NCI-H1417 treated with DMSO at 0.1 percent for 48 hours (cell line): ENCODE data around the gene DUSP9.
"Not testable (repeated sequence)": the region's sequence is repeated elsewhere in the genome, so short reads cannot be mapped to it uniquely, and the experiment has no call there.

Source experiments
- DNase-seq: peaks from one replicate; lab custom pipeline; 2025; lab: John Stamatoyannopoulos, UW

The DUSP9 gene, protein sequence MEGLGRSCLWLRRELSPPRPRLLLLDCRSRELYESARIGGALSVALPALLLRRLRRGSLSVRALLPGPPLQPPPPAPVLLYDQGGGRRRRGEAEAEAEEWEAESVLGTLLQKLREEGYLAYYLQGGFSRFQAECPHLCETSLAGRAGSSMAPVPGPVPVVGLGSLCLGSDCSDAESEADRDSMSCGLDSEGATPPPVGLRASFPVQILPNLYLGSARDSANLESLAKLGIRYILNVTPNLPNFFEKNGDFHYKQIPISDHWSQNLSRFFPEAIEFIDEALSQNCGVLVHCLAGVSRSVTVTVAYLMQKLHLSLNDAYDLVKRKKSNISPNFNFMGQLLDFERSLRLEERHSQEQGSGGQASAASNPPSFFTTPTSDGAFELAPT

DNA sequence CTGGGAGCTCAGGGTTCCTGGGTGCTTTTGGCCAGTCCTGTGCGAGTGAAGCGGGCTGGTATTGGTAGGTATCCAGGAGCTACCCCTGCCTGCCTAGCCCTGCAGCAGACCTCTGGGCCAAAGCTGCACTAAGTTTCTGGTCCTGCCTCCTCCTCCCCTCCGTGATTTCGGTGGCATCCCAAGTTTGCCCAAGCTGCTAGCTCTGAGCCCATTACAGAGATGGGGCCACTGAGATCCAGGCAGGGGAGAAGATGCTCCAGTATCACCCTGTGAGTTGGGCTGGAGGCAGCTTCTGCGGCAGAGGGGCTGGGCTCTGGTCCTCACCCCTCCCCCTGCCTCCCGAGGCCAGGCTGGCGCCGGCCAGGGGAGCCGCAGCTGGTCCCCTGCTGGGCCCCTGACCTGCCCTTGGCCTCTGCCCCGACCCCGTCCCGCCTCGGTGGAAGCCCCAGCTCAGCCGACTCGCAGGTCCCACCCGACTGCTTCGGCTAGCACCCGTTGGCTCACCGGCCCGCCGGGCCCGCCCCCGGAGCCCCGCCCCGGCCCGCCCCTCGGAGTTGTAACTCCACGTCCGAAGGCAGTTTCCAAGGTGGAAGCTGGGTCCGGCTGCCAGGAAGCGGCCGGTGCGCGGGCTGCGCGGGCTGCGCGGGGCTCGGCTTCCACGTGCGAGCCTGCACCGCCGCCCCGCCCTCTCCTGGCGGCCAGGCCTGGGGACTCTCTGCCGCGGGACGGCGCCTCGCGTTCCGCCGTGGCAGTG is at the start of gene DUSP9:
Gene DUSP9, plus strand, starts transcription at position 584 of the 754 bp plus-strand sequence. CDS start 751 bp downstream, outside the sequence.
- DNase-seq, result no peak

DNA sequence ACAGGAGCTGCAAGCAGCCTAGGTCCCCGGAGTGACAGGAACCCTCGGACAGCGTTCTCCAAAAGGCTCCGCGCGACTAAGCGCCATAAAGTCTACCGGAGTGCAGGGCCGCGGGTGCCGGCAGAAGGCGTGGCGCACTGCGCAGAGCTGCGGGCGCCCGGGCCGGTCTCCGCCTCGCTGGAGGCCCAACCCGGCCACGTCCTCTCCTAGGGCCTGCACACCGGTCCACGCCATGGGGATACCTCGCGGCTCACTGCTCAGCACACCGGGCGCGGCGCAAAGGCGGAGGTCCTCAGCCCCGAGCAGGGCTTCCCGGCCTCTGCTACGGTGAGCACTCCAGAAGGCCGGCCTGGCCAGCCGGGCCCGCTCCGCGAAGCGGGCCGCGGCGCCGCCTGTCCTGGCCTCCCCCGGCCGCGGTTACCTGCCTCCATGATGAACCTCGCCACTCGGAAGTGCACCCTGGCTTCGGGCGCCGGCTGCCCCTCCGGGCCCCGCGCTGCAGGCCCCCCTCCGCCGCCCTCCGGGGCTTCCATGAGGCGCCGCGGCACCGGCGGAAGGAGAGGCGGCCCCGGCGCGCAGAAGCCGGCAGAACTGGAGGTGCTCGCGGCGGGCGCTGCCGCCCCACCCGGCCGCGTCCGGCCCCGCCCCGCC is 48.3 kb upstream of the DUSP9 start, which contains the start of gene CCNQ:
Gene CCNQ, minus strand, starts transcription at position 599 of the 651 bp plus-strand sequence. Its CDS starts 66 bp downstream, at position 533.
- DNase-seq, result no peak

DNA sequence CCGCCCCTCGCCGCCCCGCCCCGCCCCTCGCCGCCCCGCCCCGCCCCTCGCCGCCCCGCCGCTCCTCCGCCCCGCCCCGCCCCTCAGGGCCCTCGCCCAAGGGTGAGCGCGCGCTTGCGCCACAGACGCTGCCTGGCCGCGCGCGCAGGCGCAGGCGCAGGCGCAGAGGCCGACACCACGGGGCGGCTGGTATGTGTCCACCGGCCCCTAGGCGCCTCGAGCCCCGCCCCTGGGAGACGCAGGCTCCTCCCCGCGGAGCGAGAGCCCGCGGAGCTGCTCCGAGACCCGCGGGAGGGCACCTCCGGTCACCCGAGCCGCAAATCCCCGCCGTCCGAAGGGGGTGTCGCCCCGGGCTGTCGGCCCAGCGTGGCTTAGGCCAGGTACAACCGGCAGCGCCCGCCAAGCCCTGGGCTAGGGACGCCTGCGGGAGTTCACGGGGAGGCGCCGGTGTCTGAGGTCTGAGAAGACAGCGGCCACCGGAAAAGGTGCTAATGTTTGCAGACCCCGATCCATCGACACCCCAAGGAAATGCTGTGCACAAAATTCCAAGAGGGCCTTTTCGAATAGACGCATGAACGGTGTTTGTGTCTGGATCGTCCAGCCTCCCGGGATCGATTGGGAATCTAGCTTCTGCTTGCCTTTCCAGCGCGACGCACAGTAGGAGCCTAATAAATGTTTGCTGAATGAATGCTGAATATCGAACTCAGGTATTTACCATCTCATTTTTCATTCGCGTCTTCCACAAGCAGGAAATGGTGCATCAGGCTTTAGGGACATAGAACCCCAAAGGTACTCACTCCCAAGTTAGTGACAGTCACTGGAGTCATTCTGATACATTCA is 47.6 kb upstream of the DUSP9 start:
- DNase-seq, result no peak

DNA sequence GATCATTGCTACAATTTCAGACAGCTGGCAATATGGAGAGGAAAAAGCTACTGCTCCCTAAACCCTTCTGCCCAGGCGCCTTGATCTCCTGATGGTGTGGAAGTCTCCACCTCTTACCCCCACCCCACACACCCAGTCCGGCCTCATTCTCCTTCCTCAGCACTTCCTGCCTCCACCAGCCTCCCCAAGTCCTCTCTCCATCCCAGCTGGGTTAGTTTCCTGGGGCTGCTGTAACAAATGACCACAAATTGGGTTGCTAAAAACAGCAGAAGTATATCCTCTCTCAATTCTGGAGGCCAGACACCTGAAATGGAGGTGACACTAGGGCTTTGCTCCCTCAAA is 47.0 kb upstream of the DUSP9 start:
- no peak for DNase-seq

DNA sequence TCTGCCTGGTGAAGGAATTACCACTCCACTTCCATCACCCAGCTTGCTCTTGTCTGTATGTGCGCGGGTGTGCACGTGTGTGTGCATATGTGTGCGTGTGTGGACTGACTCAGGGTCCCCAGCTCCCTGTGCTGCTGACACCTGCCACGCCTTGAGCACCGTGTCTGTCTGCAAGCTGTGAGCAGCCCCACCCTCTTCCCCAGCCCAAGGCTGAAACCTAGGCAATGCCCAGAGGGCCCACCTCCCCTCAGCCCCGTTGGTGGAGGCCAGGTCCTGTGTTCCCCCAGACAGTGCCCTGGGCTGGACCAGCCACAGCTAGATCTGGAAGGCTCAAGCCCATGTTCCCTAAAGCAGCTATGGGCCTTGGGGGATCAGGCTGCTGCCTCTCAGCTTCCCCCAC is 46.1 kb upstream of the DUSP9 start:
- no peak for DNase-seq

DNA sequence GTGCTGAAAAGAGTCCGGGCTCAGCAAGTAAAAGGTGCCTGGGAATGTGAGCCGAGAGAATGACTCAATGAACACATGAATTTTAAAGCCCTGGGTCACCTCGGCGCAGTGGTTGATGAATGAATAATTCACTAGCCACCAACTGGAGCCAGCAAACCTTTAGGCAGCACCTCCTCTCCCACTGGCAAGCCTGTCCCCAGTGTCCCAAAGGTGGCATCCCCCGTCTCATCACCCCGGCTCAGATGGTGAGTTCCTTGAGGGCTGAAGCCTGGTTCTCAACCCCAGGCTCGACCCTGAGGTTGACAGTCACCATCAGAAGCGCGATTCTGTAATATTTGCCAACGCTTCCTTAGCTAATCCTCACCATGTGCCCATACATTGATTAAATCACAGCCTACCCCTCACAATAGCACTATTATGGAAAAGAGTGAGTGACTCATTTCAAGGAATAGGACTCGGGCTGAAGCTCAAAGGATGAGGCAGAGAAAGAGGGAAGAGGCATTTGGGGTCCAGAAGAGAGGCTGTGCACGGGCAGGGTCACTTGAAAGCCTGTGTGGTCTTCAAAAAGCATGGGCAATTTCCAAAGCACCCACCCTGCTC is 45.4 kb upstream of the DUSP9 start:
- DNase-seq, result no peak

DNA sequence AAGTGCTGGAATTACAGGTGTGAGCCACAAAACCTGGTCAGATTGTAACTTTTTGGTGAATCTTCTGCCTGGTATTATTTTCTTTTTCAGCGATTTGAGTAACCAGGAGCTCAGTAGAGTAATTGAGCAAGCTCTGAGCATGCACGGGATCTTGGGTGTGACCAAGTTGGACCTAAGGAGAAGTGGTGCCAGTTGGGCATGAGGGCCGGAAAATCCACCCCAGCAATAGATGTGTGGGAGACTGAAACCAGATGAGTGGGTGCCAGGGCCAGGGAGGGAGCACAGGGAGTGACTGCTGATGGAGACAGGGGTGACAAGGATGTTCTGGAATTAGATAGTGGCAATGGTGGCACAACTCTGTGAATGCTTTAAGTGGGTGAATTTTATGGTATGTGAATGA is 44.4 kb upstream of the DUSP9 start:
- DNase-seq, result no peak

DNA sequence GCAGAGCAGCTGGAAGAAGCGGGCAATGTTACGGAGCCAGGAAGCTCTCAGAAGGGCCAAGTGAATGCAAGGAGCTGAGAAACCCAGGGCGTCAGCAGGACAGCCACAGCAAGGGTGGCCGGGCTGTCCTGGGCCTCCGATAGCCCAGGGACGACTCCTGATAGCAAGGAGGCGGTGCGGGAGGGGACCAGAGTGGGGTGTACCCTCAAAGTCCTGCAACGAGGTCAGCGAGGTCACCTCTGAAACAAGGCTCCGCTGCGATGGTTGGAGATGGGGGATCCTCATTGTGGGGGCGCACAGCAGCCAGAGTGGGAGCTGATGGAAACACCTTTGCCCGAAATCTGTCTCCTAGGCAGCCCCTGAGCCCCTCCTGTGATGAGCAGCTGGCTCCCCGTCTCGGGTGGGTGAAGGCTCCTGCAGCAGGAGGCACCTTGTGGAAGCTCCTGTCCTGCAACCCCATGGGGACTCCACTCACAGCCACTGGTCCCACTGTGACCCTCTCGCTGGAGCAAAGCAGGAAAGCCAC is 43.8 kb upstream of the DUSP9 start:
- no peak for DNase-seq

DNA sequence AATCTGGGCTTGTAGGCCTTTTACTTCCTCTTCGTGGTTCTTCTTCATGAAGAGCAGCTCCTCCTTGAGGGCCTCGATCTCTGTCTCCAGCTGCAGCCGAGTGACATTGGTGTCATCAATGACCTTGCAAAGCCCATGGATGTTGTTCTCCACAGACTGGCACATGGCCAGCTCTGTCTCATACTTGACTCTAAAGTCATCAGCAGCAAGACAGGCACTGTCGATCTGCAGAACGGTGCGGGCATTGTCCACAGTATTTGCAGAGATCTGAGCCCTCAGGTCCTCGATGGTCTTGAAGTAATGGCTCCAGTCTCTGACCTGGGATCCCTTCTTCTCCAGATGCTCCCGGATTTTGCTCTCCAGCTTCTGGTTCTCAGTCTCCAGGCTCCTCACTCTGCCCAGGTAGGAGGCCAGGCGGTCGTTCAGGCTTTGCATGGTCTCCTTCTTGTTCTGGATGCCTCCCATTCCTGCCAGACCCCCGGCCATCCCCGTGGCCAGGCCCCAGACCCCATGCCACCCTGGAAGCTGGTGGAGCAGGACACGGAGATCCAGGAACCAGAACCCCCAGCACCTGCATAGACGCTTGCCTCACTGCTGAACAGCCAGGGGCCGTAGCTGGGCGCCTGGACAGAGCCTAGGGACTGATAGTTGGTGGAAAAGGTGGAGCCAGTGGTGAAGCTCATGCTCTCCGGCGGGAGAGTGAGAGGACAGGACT is 42.2 kb upstream of the DUSP9 start:
- not testable (repeated sequence) for DNase-seq

DNA sequence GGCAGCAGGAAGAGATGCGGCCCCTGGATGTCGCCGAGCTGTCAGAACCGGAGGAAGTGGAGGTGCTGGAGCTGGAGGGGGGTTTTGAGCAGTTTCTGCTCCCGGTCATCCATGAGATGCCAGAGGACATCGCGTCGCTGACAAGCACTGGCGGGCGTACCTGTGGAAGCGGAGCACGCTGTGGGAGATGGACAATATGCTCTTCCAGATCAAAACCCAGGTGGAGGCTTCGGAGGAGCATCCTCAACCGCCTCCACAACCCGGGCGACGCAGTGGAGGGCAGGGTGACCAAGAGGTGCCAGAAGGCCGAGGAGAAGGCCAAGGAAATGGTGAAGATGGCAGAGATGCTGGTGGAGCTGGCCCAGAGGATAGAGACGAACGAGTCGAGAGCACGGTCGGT is 40.5 kb upstream of the DUSP9 start:
- DNase-seq, result no peak

DNA sequence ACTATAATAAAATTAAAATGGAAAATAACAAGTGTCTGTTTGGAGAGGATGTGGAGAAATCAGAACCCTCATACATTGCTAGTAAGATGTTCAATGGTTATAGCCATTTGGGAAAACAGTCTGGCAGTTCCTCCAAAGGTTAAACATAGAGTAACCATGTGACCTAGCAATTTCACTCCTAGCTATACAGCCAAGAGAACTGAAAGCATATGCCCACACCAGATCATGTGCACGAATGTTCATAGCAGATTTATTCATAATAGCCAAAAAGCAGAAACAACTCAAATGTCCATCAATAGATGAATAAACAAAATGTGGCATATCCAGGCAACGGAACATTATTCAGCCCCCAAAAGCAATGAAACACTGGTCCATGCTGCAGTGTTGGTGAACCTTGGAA is 38.6 kb upstream of the DUSP9 start:
- DNase-seq, result no peak

DNA sequence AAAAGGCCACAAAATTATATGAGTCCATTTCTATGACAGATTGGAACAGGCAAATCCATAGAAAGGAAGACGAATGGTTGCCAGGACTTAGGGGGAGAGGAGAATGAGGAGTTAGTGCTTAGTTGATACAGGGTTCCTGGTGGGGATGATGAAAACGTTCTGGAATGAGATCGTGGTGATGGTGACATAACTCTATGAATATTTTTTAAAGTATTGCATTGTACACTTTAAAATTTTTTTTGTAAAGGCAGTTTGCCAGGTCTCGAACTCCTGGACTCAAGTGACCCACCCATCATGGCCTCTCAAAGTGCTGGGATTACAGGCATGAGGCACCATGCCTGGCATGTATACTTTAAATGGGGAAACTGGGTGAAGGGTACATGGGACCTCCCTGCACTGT is 38.2 kb upstream of the DUSP9 start:
- no peak for DNase-seq

DNA sequence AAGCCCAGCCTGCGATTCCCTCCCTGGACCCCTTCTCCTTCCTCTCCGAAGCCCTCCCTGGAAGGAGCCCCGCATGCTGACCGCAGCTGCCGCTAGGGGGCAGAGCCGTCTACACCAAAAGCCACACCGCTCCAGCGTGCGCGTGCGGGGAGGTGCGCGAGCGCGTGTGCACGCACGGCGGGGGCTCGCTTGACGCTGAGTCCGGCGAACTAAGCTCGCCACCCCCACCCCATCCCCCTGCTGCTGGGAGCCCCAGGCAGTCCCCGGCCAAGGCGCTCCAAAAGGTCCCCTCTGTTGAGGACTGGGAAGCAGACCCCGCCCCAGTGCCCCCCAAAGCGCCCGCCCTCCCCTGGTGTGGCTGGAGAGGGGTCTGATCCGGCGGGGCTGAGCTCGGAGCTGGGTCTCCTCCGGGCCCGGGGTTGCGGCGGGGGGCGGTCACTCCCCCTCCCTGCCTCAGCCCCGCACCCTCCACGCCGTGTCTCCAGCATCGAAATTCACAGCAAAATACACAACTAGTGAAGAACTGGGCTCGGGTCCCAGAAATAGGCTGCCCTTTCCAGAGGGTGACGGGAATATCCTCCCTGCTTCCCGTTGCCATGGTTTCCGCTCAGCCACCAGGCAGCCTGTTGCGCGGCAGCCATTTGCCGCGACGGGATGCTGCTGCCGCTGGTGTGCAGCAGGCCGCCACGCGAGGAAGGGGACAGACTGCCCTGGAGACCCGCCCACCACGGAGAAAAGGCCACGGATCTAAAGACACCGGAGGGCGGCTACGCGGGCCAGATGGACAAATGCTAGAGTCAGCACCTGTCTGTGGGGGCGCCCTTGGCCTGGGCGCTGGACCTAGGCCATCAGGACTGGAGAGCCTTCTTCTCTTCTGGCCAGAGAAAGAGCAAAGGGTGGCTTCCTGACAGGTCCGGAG is 36.8 kb upstream of the DUSP9 start:
- peak; percentile 24 for DNase-seq

DNA sequence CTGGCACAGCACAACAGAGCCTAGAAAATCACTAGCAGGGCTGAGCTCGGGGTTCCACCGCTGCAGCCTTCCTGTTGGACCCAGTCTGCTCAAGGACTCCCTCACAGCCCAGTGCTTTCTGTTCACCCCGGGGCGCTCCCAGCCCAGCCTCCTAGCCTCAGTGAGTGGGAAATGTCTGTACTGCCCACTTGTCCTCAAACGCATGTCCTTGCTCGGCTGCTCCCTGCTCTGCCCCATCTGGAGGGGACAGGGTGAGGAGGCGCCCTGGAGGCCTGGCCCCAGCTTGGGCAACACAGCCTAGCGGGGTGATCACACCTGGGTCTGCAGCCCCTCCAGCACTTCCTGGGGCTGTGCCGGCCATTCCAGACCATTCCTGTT is 36.2 kb upstream of the DUSP9 start:
- DNase-seq, result no peak

DNA sequence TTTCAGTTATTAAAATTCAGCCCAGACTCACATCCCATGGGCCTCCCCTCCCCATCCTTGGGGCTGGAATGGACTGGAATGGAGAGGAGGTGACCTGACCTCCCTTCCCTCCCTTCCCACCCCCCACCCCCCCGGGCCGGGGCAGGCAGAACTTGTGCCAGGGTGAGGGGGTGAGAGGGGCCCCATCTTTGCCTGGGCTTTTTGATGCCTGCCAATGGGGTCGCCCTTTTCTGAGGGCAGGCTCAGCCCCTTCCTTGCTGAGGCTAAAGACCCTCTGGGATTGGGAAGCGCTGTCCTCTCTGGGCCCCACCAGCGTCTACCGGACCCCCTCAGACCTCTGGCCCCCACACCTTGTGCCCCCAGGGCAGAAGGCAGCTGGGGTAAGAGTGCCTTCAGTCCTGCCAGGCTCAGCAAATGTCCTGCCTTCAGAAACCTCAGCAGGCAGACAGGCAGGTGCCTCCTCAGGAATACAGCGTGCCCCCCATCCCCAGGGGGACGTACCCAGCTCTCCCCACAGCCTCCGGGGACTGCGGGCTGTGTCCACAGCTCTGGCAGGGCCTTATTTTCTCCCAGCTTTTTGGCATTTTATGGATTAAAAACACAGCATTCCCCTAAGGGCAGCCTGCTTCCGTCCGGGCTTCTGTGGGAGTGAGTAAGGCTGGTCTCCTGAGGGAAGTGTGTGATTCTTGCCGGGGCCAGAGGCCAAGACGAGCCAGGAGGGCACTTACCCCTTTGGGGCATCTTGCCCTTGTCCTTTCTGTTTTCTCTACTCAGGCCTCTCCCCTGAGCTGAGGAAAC is 35.5 kb upstream of the DUSP9 start:
- no peak for DNase-seq

DNA sequence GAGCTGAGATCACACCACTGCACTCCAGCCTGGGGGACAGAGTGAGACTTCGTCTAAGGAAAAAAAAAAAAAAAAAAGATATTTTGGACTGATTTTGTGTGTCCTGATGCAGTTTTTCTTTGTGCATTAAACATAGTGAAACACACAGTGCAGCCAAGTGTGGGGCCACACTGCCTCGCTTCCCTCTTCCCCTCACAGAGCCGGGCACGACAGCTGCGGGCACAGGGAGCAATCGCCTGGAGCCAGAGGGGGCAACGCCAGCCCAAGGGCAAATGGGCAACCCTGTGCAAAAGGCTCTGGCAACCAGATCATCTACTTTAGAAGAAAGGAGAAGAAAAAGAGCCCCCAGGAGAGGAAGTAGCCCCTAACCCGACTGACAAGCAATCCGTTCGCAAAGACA is 34.6 kb upstream of the DUSP9 start:
- DNase-seq, result no peak

DNA sequence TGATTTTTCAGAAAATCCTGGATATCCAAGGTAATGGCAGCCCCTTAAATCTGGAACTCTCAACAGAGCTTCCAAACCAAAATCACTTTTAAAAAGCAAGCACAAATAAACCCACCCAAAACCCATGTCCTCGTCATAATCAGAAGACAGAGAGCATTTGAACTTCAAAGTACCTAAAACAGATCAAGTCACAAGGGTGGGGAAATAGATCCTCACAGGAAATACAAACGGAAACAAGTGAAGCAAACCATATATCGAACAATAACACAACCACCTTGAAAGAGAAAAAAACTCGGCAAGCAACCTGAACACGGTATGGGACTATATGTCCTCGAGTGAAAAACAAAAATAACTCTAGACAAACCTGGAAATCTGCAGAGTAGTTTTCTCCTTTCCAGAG is 32.2 kb upstream of the DUSP9 start:
- no peak for DNase-seq

DNA sequence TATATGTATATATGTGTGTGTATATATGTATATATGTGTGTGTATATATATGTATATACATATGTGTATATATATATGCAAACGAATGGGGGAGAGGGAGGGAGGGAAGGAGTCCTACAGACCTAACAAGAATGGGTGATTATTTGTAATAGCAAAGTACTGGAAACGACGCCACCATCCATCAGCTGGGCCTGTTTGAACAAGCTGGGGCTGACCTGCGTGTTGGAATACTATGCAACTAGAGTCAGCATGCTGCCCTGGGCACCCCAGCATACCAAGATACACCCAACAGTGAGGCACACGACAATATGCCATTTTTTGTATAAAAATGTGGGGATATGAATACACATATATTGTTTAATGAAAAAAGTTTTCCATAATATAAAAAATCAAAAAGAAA is 26.4 kb upstream of the DUSP9 start:
- DNase-seq, result no peak
